ENCODE results near the gene POLR1H.

GRCh38 chr6:30062471-30063178, 1.6 kb downstream of the POLR1H start:
- TF ChIP-seq CTCF (IDR thresholded peaks at IDR 0.05; ENCODE audit: low read depth, low read length) (no peak), EZH2phosphoT487 (IDR thresholded peaks at IDR 0.05; ENCODE audit: low read depth) (no peak)
